Measurements from ENCODE around the gene TENT5A. TPM values are rescaled to one million over a fixed set of nuclear protein-coding genes. Genes with fewer than 3 reads are reported as not detected.

Gene TENT5A
- total RNA-seq, 2 experiments from 2014 or later = 1.1 to 1.2 TPM

- Mint-ChIP-seq H3K4me3 (no peak overlapping the region), H3K27me3 (peaks cover 1% of the 10 kb centered on the region), H3K4me1 (ENCODE audit: low read depth) (no peaks in the 10 kb centered on the region), H3K27ac (no peak overlapping the region), H3K9me3 (no peaks in the 10 kb centered on the region), H3K36me3 (ENCODE audit: low read depth) (no peaks in the 10 kb centered on the region)
- intact Hi-C loops (cut with micrococcal nuclease) = no loop called here
- TF ChIP-seq CTCF (IDR thresholded peaks at IDR 0.05) = no peak
- POLR2A ChIA-PET = no interaction called here
- DNase-seq (no peak), ATAC-seq (no peak)
- CTCF ChIA-PET = no interaction called here
Measured at GRCh38 chr6:81795890-81796289, 43.4 kb upstream of the TENT5A start.

- Mint-ChIP-seq H3K4me1 (ENCODE audit: low read depth) (no peaks in the 10 kb centered on the region), H3K36me3 (ENCODE audit: low read depth) (no peaks in the 10 kb centered on the region), H3K27me3 (peaks cover 3% of the 10 kb centered on the region), H3K9me3 (no peaks in the 10 kb centered on the region), H3K27ac (no peak overlapping the region), H3K4me3 (no peak overlapping the region)
- intact Hi-C loops (cut with micrococcal nuclease) = no loop called here
- no peak for DNase-seq
- ChIA-PET POLR2A (no interaction called here), CTCF (no interaction called here)
- ATAC-seq = no peak
- no peak for TF ChIP-seq CTCF (IDR thresholded peaks at IDR 0.05)
Measured at GRCh38 chr6:81793821-81794475, 41.5 kb upstream of the TENT5A start.

GRCh38 chr6:81792826-81793225, 40.3 kb upstream of the TENT5A start:
- Mint-ChIP-seq H3K27ac (no peak overlapping the region), H3K27me3 (peaks cover 5% of the 10 kb centered on the region), H3K9me3 (no peaks in the 10 kb centered on the region), H3K4me1 (ENCODE audit: low read depth) (no peaks in the 10 kb centered on the region), H3K36me3 (ENCODE audit: low read depth) (no peaks in the 10 kb centered on the region), H3K4me3 (no peak overlapping the region)
- CTCF ChIA-PET = no interaction called here
- no peak for ATAC-seq
- intact Hi-C loops (cut with micrococcal nuclease) = no loop called here
- POLR2A ChIA-PET = no interaction called here
- no peak for TF ChIP-seq CTCF (IDR thresholded peaks at IDR 0.05)
- DNase-seq = no peak

GRCh38 chr6:81791756-81792155, 39.3 kb upstream of the TENT5A start:
- intact Hi-C loops (cut with micrococcal nuclease) = no loop called here
- Mint-ChIP-seq H3K27me3 (peaks cover 5% of the 10 kb centered on the region), H3K36me3 (ENCODE audit: low read depth) (no peaks in the 10 kb centered on the region), H3K9me3 (no peaks in the 10 kb centered on the region), H3K27ac (no peak overlapping the region), H3K4me3 (no peak overlapping the region), H3K4me1 (ENCODE audit: low read depth) (no peaks in the 10 kb centered on the region)
- DNase-seq (no peak), ATAC-seq (no peak)
- TF ChIP-seq CTCF (IDR thresholded peaks at IDR 0.05) = no peak
- POLR2A ChIA-PET = no interaction called here
- CTCF ChIA-PET = no interaction called here

GRCh38 chr6:81790034-81790433, 37.6 kb upstream of the TENT5A start:
- intact Hi-C loops (cut with micrococcal nuclease) = no loop called here
- Mint-ChIP-seq H3K4me1 (ENCODE audit: low read depth) (no peaks in the 10 kb centered on the region), H3K36me3 (ENCODE audit: low read depth) (no peaks in the 10 kb centered on the region), H3K27me3 (peaks cover 3% of the 10 kb centered on the region), H3K27ac (no peak overlapping the region), H3K9me3 (no peaks in the 10 kb centered on the region), H3K4me3 (no peak overlapping the region)
- POLR2A ChIA-PET = no interaction called here
- DNase-seq (no peak), ATAC-seq (no peak)
- CTCF ChIA-PET = no interaction called here
- no peak for TF ChIP-seq CTCF (IDR thresholded peaks at IDR 0.05)
